DMS 273 treated with DMSO at 0.1 percent for 48 hours (cell line): ENCODE data around the gene FATE1.

Source experiments
- DNase-seq: peaks from one replicate; lab custom pipeline; 2025; lab: John Stamatoyannopoulos, UW

FATE1 gene

DNA sequence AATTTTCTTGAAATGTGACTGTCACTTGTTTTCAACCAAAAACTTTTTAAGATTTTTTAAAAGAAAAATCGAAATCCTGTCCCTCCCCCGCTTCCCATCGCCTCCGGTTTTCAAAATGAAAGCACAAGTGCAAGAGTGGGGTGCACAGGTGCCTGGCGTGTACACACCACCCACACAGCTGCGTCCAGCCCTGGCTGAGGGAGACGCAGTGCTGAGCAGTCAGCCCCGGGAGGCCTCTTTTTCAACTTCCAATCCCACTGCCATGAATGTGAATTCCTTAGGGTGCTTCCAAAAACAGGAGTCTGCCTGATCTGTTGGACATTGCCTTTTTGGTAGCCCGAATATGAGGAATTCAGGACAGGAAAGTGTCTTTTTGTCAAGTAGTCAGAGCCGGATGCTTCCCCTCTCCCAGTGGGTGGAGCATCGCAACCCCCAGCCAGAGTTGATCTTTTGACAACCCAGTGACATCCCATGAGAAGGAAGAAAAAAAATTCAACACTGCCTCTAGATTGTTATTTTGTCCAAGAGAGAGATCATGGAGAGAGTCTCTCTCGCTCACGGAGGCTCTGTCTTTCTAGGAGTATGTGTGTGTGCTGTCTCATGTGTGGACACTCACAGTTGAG lies 11.7 kb upstream of the FATE1 start:
- DNase-seq: no peak

DNA sequence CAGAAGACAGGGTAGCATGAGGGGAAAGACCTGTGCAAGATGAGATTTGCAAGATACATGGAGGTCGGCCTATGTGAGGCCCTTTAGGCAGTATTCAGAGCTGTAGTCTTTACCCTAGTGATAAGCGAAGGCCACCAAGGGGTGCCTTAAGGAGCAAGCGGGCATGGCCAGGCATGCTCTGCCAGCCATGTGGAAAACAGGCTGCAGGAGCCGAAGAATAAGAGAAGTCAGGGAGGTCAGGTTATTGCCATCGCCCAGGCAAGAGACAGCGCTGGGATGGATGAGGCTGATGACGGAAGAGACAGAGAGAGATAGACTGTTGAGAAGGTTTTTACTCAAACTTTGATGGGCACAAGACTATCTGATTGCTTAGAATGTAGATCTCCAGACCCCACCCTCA lies 7.0 kb upstream of the FATE1 start:
- no peak for DNase-seq

DNA sequence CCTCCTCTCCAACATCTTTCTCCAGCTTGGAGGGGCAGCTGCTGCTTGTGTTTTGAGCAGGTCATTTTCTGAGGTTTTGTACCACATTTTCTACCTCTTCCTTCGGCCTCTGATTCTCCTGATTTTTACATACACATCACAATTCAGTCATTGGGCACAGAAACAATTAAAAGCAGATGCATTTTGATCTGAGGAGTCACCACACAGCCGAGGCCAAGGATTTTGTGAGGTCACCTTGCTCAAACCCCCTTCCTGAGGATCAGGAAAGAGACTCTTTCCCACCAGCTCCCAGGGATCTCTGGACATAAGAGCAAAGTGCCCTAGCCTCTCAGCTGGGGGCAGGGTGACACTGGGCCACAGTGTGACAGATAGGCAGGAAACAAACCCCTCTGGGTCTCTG lies 5.4 kb upstream of the FATE1 start:
- no peak for DNase-seq

DNA sequence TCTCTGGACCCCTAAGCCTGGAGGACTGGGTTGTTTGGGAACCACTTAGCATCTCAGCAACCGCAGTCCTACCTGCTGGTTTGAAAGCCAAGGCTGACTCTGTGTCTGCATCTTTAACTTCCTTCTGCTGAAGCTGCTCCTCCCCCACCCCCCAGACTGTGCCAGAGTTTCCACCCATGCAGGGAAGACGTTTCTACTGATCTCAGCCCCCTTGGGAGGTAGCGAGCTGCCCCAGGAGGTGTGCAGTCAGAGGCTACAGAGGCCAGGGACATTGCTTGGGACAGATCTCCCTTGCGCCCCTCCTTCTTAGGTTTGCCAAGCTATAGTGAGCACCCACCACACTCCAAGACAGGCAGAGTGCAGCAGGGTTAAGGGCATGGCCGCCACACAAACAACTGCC lies 4.7 kb upstream of the FATE1 start:
- DNase-seq: no peak

DNA sequence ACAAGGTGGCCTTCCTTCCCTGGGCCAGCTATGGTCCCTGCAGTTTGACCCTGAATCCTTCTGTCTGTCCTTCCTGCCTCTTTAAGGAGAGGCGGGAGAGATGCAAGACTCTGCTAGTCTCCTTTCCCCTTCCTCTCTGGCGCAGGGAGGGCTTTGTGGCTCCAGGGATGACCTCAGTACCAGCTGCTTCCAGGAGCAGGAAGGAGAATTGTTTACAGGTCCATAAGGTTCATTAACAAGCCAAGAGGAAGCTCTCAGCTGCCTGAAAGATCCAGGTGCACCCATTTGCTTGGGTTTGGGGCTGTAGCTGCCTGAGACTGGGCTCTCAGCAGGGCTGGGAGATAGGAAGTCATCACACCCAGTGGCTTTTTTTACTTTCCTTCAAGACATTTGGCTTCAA lies 4.0 kb upstream of the FATE1 start:
- no peak for DNase-seq

DNA sequence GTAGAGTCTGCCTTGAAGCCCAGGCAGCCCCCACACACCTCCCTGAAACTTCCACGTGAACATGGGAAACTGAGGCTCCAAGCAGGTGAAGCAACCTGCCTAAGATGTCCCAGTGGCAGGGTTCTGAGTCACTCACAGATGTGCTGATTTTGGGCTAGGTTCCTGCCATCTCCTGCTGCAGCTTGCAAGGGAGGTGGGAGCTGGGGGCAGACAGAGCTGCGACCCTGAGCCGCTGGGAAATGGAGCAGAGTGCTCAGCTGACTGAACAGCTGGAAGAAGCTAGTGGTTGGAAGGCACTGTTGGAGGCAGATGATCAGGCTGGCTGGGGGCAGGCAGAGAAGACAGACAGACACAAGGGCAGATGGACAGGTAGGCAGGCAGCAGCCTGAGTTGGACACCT lies 3.6 kb upstream of the FATE1 start:
- no peak for DNase-seq

DNA sequence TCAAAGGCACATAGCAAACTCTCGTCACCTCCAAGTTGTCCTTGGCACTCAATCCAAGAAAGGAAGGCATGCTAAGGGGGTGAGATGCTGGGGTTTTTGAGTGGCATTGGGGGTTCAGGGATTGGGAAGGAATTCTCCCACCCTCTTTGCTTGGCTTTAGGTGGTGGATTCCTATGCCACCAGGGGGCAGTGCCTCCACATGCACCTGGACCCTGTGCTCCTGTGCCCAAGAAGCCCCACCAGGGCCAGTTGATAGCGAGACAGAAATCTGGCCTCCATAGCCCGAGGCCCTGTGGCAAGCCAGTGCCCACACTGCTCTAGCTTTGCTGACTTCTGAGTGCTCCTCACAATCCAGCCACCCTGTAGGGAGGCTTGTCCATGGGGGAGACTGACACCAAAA lies 2.0 kb upstream of the FATE1 start:
- DNase-seq: no peak

DNA sequence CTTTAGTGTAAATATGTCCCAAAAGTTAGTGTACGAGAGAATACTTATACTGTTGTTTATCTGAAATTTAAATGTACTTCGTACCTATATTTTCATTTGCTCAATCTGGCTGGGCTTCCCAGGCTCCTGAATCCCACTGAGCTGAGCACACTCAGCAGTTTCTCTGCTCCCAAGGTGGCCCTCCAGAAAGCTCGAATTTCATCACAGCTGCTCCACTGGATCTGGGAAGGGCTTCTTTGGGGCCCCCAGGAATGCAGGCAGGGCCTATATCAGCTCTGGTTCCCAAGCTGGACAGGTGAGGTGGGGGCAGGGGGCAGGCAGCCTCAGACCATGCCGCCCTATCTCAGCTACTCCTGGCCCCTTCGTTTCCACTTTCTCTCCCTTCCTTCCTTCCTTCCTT lies 1.5 kb upstream of the FATE1 start:
- no peak for DNase-seq

DNA sequence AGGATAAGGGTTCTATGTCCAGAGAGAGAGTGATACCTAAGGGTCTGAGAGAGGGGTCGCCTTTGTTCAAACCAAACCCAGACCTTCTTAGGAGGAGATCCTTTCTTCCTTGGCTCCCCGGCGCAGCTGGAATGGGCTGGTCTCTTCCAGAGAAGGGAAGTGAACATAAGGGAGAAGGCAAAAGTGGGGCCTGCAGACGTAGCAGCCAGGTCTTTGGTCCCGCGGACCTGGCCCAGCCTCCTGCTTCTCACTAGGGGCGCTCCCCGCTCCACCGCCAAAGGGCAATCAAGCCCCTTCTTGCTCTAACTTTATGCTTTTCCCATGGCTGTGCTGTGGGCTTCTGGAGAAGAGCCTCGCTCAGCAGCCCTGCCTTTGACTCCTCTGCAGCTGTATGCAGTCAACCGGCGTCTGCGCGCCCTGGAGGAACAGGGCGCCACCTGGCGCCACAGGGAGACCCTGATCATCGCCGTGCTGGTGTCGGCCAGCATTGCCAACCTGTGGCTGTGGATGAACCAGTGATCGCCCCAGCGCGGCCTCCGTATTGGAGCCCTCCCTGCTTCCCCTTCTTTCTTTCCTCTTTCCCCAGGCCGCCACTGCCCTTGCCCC lies 6.5 kb downstream of the FATE1 start:
- DNase-seq: no peak

DNA sequence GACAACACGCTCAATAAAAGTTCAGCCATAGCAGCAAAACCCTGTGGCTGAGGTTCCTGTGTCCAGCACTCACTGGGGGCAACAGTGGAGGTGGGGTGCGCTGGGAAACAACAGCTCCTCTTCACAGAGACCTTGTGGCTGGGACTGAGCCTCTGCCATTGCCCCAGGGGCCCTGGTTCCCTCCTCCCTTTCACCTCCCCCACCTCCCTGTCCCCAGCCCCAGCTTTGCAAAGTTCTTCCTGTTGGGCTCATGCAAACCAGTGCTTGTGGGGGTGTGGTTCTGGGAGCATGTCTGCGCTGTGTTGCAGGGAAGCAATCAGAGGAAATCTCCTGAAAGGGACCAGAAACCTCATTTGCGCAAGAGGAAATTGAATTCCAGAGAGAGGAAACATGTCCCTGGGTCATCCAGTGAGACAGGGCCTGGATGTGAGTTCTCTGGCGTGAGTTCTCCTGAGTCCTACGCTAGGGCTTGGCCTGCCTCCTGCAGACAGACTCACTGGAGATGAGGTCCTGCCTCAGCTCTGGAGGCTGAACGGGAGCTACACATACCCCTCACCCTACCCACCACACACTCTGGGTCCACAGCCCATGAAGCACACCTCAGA lies 7.4 kb downstream of the FATE1 start:
- DNase-seq: no peak

DNA sequence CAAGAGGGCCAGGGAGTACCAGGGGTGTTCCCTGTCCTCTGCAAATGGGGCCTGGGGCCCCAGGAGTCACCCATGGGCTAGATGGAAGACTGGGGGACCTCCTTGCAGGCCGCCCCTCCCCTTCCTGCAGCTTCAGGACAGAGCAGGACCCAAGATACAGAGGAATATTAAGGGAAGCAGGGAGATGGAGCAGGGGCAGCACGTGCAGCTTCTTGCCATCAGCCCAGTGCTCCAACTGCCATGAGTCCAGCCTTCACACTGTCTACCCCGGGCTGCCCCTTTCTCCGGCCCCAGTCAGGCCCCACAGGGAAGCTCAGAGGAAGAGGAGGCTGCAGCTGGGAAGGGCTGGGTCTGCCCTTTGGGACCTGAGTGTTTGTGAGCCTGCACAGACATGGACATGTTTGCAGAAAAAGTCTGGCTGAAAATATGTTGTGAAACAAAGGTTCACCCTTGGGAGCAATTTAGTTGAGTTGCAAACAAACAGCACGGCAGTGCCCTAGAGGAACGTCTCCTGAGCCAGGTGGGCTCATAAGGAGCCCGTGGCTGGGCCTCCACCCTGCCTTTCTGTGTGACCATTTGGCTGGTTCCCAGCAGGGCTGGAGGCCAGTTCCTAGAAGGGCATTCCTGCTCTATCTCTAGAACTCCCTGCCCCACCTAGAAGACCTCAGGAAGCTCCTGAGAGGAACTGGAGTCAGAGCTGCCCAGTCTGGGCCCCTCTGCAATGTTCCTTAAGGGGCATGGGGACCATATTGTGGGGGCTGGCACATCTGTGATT lies 8.9 kb downstream of the FATE1 start:
- no peak for DNase-seq

DNA sequence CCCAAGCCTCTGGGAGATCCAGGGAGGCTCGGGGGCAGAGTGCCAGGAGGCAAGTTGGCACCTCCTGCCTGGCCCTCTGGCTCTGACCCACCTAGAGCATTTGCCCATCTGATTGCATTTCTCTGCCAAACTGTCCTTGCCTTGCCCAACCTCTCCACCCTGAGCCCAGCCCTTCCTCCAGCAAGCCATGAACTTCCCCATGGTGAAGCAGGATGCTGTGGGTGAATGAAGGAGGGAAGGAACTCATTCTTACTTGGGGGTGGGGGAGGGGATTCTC lies 9.4 kb downstream of the FATE1 start:
- no peak for DNase-seq

DNA sequence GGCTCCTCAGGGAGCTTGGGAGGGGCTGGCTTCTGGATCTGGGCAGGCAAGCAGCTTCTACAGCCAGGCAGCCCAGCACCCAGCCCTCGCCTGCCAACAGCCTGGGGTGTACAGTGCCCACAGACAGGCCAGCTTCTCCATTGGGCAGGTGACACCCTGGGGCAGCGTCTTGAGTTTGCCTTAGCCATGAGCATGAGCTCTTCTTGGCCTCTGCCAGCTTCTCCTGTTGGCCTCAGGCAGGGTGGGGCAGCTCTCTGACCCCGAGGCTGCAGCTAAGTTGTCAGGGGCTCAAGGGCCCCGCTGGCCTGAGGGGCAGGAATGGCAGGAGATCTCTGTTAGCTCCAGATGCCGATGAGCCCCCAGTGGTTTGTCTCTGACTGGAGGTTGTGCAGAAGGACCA lies 10.9 kb downstream of the FATE1 start:
- DNase-seq: no peak

DNA sequence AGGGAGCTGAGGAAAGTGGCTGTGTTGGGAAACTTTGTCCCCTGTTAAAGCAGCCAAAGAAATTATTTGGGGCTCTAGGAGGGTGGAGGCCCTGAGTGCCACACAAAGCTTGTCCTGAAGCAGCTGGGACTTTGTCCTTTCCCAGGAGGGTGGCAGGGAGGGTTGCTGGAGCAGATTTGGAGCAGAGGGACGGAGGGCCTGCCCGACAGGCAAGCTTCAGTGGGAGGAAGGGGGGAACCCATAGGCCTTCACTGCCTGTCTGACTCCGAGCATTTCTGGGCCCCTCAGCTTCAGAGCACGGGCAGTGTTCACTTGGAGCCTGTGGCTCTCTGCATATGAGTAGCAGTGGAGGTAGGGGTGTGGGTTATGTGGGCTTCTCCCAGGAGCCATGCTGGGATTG lies 11.5 kb downstream of the FATE1 start:
- DNase-seq: no peak

DNA sequence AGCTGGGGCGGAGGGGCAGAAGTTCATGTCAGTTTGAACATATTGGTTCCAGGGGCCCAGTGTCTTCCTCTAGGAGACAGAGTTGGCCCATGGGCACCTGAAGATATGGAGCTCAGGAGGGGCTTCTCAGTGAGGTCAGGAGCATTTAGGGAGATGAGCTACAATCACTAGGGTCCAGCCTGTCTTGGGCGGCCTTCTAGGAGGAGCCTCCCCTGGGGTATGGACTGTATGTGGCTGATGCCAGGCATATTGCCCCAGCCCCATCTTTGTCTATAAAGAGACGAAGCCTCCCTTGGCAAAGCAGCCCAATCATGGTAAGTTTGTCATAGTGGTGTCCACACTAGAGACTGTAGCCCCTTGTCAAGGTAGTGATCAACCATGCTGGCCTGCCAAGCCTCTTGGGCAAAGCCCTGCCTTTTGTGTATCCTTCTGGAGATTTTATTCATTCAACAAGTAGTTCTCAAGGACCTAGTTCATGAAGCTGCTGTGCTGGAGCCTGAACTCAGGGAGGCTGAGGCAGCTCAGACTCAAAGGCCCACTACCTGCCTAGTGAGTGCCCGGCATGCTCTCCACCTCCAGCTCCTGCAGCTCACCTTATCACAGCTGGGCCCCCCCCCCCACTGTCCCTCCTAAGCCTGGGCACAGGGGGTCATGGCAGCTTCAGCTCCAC lies 13.4 kb downstream of the FATE1 start:
- no peak for DNase-seq

DNA sequence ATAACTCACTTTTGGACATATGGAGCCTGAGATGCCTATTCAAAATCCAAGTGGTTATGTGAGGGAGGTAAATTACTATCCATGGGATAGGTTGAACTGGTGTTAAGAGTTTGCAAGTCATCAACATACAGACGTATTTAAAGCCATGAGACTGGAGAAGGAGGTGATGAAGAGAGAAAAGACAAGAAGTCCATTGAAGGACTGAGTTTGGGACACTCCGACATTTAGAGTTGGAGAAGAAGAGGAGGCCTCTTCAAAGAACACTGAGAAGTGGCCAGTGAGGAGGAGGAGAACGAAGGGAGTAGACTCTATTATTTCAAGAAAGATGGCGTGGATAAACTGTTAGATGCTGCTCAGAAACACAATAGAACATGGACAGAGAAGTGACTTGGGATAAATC lies 18.6 kb downstream of the FATE1 start, which contains the start of gene CNGA2:
Gene CNGA2, plus strand, starts transcription at position 301 of the 400 bp plus-strand sequence. CDS start 3,738 bp downstream, outside the sequence.
- DNase-seq: no peak

DNA sequence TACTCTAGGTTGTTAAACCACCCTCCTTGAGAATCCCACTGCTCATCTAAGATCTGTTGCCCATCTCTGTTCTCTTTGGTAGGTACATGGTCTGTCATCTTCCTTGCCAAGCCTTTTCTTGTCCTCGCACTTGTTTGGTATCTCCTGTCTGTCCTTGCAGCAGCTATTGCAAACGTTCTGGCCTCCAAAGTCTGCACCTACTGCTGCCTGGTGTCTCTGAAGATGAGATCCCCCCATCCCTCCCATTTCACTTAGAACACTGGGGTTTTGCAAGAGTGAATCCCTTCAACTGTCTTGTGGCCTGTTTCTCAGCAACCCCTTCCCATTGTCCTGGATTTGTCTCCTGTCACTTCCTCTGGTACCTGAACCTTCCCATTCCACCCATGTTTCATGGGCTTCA lies 19.4 kb downstream of the FATE1 start:
- DNase-seq: no peak

DNA sequence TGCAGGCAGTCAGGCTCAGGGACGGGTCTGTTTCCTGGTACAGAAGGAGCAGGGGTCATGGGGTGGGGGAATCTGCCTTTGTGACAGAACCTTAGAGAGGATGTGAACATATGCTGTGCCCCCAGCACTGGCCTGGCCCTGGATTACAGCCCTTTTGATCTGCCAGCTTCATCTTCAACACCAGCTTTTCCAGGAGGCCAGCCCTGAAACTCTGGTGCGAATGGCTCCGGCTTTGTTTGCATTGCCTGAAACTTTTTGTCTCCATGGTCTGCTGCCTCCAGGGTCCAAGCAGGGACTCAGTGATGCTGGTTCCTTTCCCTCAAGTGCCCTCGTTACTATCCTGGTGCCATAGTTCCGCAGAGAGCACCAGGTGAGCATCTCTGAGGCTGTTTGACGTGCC lies 20.9 kb downstream of the FATE1 start:
- no peak for DNase-seq

DNA sequence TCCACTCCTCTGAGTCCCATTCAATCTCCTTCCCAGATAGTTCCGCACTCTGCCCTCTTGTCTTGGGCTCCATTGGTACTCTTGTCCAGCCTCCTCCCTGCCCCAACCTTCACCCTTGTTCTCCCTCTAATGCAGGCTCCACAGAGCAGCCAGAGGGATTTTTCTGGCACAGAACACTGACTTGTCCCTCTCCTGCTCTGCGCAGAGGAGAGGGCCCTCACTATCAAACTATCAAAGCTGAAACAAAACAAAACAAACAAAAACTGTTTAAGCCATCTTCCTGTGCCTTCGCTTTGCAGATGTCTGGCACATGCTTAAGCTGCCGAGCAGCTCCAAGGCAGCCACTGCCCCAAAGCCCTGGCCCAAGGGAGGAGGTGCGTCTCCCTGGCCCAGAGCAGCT lies 21.7 kb downstream of the FATE1 start:
- no peak for DNase-seq

DNA sequence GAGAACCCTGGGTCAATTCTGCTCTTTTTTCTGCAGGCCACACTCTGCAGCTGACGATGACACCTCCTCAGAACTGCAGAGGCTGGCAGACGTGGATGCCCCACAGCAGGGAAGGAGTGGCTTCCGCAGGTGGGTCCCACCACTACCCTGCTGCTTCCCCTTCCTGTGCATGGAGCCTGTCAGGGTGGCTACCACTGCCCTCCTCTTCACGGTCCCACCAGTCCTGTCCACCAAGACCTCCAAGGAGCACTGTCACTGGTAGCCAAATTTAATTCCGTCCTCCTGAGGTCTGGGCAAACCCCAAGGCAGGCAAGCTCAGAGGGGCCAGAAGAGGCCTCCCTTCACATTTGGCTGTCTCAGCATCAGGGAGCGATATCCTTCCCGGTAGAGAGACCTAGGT lies 22.9 kb downstream of the FATE1 start:
- DNase-seq: no peak

DNA sequence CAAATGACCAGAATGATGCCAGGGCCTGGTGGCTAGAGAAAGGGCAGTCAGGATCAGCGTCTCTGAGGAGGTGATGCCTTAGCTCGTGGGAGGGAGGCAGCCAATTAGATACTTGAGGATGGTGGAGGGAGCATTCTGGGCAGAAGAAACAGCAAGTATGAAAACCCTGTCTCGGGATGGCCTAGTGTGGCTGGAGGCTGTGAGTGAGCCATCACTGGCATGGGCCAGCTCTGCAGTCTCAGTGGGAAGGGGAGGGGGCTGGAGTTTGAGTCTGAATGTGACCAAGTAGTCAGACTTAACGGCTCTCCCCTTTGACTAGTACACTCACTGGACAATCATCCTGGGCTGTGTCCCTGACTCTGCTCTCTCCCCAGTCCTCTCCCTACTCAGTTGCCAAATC lies 25.8 kb downstream of the FATE1 start:
- no peak for DNase-seq

DNA sequence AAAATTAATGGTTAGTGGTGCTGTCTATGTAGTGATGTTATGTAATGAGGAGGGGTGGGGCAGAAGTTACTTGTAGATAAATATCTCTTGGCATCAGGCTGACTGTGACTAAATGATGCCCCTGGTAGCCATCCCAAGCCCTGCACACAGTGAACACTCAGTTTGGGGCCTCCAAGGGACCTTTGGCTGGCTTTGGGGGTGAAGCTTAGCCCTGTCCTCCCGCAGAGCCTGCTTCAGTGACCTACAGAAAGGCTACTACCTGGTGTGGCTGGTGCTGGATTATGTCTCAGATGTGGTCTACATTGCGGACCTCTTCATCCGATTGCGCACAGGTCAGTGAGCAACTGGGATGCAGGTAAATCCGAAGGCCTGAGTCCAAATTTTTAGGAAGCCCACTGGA lies 26.5 kb downstream of the FATE1 start:
- DNase-seq: no peak
